Keratinocyte (primary cell): ENCODE data around the gene ADGRG2. TPM values are rescaled to one million over a fixed set of nuclear protein-coding genes. Genes with fewer than 3 reads are reported as not detected.

Source experiments
- DNase-seq: peaks from one replicate; pipeline ENCODE4 v3.0.0-alpha.2; 2011; ENCODE audit warnings: low read depth, missing footprints, low spot score
- FAIRE-seq: peaks from 2 replicates; lab custom pipeline; 2011; peaks lifted over from hg19 to GRCh38; lab: Jason Lieb, UNC
- H2AFZ ChIP-seq: 2 replicates; pipeline ENCODE4 v1.6.0; 2012; ENCODE audit warnings: low read length, control low read depth, inconsistent platforms; ENCODE audit not compliant: control insufficient read depth
- H3K27ac ChIP-seq: 2 replicates; pipeline ENCODE4 v1.5.1; 2011; ENCODE audit warnings: low read length; ENCODE audit not compliant: control insufficient read depth, insufficient read depth
- H3K27me3 ChIP-seq: 3 replicates; pipeline ENCODE4 v1.6.0; 2011; ENCODE audit warnings: low read length; ENCODE audit not compliant: control insufficient read depth, insufficient read depth; ENCODE audit errors: extremely low read depth
- H3K36me3 ChIP-seq, 2 experiments: 2 replicates in 1 of 2; 3 replicates in 1 of 2; pipeline ENCODE4 v1.5.1; 2011; ENCODE audit warnings: low read length in 2 of 2, mild to moderate bottlenecking in 1 of 2; ENCODE audit not compliant: control insufficient read depth in 2 of 2, insufficient read depth in 2 of 2; ENCODE audit errors: extremely low read depth in 1 of 2
- H3K4me1 ChIP-seq: 3 replicates; pipeline ENCODE4 v1.5.1; 2011; ENCODE audit warnings: low read length; ENCODE audit not compliant: control insufficient read depth, insufficient read depth; ENCODE audit errors: extremely low read depth
- H3K4me2 ChIP-seq: 3 replicates; pipeline ENCODE4 v1.6.0; 2011; ENCODE audit warnings: low read depth, low read length; ENCODE audit not compliant: control insufficient read depth, insufficient read depth; ENCODE audit errors: extremely low read depth
- H3K4me3 ChIP-seq, 3 experiments: fragments of 200-600 bp in 1 of 3; sonication (generic) in 1 of 3; 2 replicates in 2 of 3; 3 replicates in 1 of 3; pipeline ENCODE4 v1.5.1; 2011 to 2016; ENCODE audit warnings: low read length in 3 of 3, mild to moderate bottlenecking in 3 of 3, control low read depth in 2 of 3, inconsistent platforms in 1 of 3, low read depth in 1 of 3, mixed read lengths in 1 of 3, mixed run types in 1 of 3, moderate library complexity in 1 of 3; ENCODE audit not compliant: control insufficient read depth in 2 of 3, insufficient read depth in 2 of 3; ENCODE audit errors: extremely low read depth in 1 of 3
- H3K79me2 ChIP-seq: 2 replicates; pipeline ENCODE4 v1.6.0; 2012; ENCODE audit warnings: low read length; ENCODE audit not compliant: control insufficient read depth, insufficient read depth
- H3K9ac ChIP-seq: 3 replicates; pipeline ENCODE4 v1.6.0; 2011; ENCODE audit warnings: low read length; ENCODE audit not compliant: control insufficient read depth, insufficient read depth; ENCODE audit errors: extremely low read depth
- H3K9me1 ChIP-seq: 3 replicates; pipeline ENCODE4 v1.6.0; 2011; ENCODE audit warnings: low read length; ENCODE audit not compliant: control insufficient read depth, insufficient read depth; ENCODE audit errors: extremely low read depth
- H3K9me3 ChIP-seq: 2 replicates; pipeline ENCODE4 v1.5.1; 2012; ENCODE audit warnings: low read depth, low read length; ENCODE audit not compliant: control insufficient read depth
- H4K20me1 ChIP-seq: 3 replicates; pipeline ENCODE4 v1.6.0; 2011; ENCODE audit warnings: low read length; ENCODE audit not compliant: control insufficient read depth, insufficient read depth; ENCODE audit errors: extremely low read depth
- CTCF ChIP-seq, 3 experiments: IDR thresholded peaks in 1 of 3; conservative IDR thresholded peaks in 1 of 3; optimal IDR thresholded peaks in 1 of 3; 2 replicates in 2 of 3; 3 replicates in 1 of 3; pipeline versions ENCODE3 to v1.5.1; 2011; ENCODE audit warnings: low read length in 3 of 3, mild to moderate bottlenecking in 3 of 3, moderate library complexity in 2 of 3, control low read depth in 1 of 3, inconsistent platforms in 1 of 3; ENCODE audit not compliant: insufficient read depth in 2 of 3; ENCODE audit errors: extremely low read depth in 1 of 3
- EZH2 ChIP-seq: IDR thresholded peaks from one replicate; pipeline ENCODE4 v1.6.1; 2012; ENCODE audit warnings: inconsistent platforms, mild to moderate bottlenecking, low read length, moderate library complexity
- dilution Hi-C: fragments of 300-500 bp; cut with MboI; formaldehyde crosslinking; loops from one replicate; pipeline ENCODE4 v1.7.0; 2020; ENCODE audit warnings: low sequenced_read_pairs; ENCODE audit not compliant: extremely low pct_ligation_motif_present
- polyA plus RNA-seq, 5 experiments: library from polyadenylated mRNA; depleted of rRNA in 3 of 5; stranded (reverse) in 3 of 5; stranded (forward) in 1 of 5; unstranded in 1 of 5; fragments of >200 nt; gene quantifications; 1 replicate in 1 of 5; 2 replicates in 3 of 5; 3 replicates in 1 of 5; pipeline versions ENCODE4 v1.2.1 to v1.2.3, GENCODE V29; 2011 to 2012; ENCODE audit warnings: missing spikeins in 2 of 5, low read depth in 1 of 5, low replicate concordance in 1 of 5

ADGRG2 gene
- polyA plus RNA-seq, 1 donor (not counting 4 experiments of a cell fraction or from before 2014, with no cell fraction given): 0.20 TPM

DNA sequence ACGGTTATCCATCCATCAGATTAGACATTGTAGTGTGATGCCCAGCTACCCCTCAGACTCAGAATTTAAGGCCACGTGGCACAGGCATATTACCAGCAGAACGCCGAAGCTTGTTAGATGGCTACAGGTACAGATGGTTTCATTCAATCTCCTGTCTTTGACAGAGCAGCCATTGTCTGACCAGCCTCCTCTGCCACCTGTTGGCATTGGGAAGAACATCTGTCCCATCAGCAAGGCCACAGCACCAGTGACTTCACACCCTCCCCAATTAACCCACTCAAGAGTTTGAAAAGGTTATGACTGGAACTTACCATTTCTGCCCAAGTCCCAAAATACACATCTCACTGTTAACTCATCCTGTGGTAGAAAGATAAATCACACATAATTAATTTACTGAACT is 116.4 kb downstream of the ADGRG2 start:
- no peak for TF ChIP-seq EZH2
- TF ChIP-seq CTCF (optimal IDR thresholded peaks at IDR 0.05 in 1 of 3, IDR thresholded peaks at IDR 0.05 in 1 of 3, conservative IDR thresholded peaks at IDR 0.05 in 1 of 3; ENCODE audit: extremely low read depth in 1 of 3, insufficient read depth in 2 of 3, low read length in 3 of 3): peak in 1 of 3 experiments; percentile 42
- H3K9me1 ChIP-seq: no peaks in the 10 kb centered on the region
- no peak overlapping the region for H3K4me3 ChIP-seq
- dilution Hi-C loops: no loop called here
- H3K27me3 ChIP-seq: no peaks in the 10 kb centered on the region
- DNase-seq (no peak), FAIRE-seq (no peak)
- H3K4me1 ChIP-seq: no peaks in the 10 kb centered on the region
- no peaks in the 10 kb centered on the region for H4K20me1 ChIP-seq
- H3K9me3 ChIP-seq: no peaks in the 10 kb centered on the region
- H3K27ac ChIP-seq: no peak overlapping the region
- no peak overlapping the region for H3K4me2 ChIP-seq
- no peaks in the 10 kb centered on the region for H3K36me3 ChIP-seq
- no peak overlapping the region for H2AFZ ChIP-seq
- H3K79me2 ChIP-seq: no peaks in the 10 kb centered on the region
- no peak overlapping the region for H3K9ac ChIP-seq

DNA sequence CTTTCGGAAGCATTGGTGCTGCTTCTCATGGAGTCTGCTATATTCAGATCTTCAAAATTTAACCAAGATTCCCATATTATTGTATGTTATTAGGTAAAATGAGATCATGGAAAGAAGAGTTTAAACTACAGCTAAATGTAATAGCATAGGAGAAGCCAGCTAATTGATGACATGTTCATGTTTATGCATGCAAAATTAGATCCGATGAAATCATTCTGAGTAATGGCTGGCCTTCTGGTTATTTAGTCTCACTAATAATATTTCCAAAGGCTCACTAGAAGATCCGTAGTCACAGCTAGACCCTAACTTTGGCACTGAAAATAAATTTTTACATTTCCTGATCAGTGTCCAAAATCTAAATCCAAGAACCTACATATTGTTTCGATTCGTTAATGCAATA is 118.5 kb downstream of the ADGRG2 start:
- Histone ChIP-seq H3K9me1 (no peaks in the 10 kb centered on the region), H2AFZ (no peak overlapping the region), H3K27me3 (no peaks in the 10 kb centered on the region), H4K20me1 (no peaks in the 10 kb centered on the region), H3K79me2 (no peaks in the 10 kb centered on the region), H3K4me2 (no peak overlapping the region), H3K4me1 (no peaks in the 10 kb centered on the region), H3K9ac (no peak overlapping the region), H3K9me3 (no peaks in the 10 kb centered on the region), H3K27ac (no peak overlapping the region), H3K4me3 (no peak overlapping the region), H3K36me3 (no peaks in the 10 kb centered on the region)
- dilution Hi-C loops: no loop called here
- TF ChIP-seq CTCF (optimal IDR thresholded peaks at IDR 0.05 in 1 of 3, IDR thresholded peaks at IDR 0.05 in 1 of 3, conservative IDR thresholded peaks at IDR 0.05 in 1 of 3; ENCODE audit: extremely low read depth in 1 of 3, insufficient read depth in 2 of 3, low read length in 3 of 3): no peak
- TF ChIP-seq EZH2: no peak
- DNase-seq (no peak), FAIRE-seq (no peak)
